GM06990 (cell line): ENCODE measurements around the gene LRFN5.

Source experiments
- DNase-seq: peaks from one replicate; pipeline ENCODE4 v3.0.0-alpha.2; 2011; ENCODE audit not compliant: insufficient read length; ENCODE audit errors: extremely low read depth
- H3K27me3 ChIP-seq: replicated peaks from 2 replicates; pipeline ENCODE4 v1.6.0; 2011; ENCODE audit warnings: low read length; ENCODE audit not compliant: control insufficient read depth, insufficient read depth
- H3K36me3 ChIP-seq: 2 replicates; pipeline ENCODE4 v1.5.1; 2011; ENCODE audit warnings: low read length; ENCODE audit not compliant: control insufficient read depth, insufficient read depth
- H3K4me3 ChIP-seq: replicated peaks from 2 replicates; pipeline ENCODE4 v1.5.1; 2011; ENCODE audit warnings: low read depth, mild to moderate bottlenecking, control low read depth, low read length
- TF ChIP-seq, protein P1 (sequence below): IDR thresholded peaks from 2 replicates; pipeline ENCODE4 v1.5.1; 2011; ENCODE audit warnings: low read length, control low read depth, mild to moderate bottlenecking, inconsistent platforms; ENCODE audit not compliant: insufficient read depth, poor library complexity, severe bottlenecking

The LRFN5 gene

GRCh38 chr14:41916313-41916712 lies 309.6 kb downstream of the LRFN5 start:
- no peak for DNase-seq
- H3K4me3 ChIP-seq: no peak overlapping the region
- H3K27me3 ChIP-seq: no peaks in the 10 kb centered on the region
- no peaks in the 10 kb centered on the region for H3K36me3 ChIP-seq
- TF ChIP-seq, protein P1, sequence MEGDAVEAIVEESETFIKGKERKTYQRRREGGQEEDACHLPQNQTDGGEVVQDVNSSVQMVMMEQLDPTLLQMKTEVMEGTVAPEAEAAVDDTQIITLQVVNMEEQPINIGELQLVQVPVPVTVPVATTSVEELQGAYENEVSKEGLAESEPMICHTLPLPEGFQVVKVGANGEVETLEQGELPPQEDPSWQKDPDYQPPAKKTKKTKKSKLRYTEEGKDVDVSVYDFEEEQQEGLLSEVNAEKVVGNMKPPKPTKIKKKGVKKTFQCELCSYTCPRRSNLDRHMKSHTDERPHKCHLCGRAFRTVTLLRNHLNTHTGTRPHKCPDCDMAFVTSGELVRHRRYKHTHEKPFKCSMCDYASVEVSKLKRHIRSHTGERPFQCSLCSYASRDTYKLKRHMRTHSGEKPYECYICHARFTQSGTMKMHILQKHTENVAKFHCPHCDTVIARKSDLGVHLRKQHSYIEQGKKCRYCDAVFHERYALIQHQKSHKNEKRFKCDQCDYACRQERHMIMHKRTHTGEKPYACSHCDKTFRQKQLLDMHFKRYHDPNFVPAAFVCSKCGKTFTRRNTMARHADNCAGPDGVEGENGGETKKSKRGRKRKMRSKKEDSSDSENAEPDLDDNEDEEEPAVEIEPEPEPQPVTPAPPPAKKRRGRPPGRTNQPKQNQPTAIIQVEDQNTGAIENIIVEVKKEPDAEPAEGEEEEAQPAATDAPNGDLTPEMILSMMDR: no peak

DNA sequence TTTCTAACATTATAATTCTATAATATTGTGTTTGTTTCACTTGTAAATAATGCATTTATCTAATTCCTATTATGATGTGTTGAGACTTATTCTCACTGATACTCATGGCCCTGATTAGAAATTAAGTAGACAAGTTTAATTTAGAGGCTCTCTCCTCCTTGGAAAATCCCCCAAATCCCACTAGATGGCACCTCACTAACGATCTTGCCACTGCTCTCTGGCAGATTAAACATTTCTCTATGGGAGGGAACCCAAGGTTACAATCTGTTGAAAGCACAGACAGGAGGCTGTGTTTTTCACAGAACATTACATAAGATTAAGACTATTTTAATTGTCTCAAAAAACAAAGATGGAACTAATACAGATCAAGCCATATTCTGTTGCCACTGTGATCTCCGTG lies 318.7 kb downstream of the LRFN5 start:
- no peak for DNase-seq
- no peaks in the 10 kb centered on the region for H3K27me3 ChIP-seq
- TF ChIP-seq, protein P1: no peak
- H3K4me3 ChIP-seq: no peak overlapping the region
- no peaks in the 10 kb centered on the region for H3K36me3 ChIP-seq

DNA sequence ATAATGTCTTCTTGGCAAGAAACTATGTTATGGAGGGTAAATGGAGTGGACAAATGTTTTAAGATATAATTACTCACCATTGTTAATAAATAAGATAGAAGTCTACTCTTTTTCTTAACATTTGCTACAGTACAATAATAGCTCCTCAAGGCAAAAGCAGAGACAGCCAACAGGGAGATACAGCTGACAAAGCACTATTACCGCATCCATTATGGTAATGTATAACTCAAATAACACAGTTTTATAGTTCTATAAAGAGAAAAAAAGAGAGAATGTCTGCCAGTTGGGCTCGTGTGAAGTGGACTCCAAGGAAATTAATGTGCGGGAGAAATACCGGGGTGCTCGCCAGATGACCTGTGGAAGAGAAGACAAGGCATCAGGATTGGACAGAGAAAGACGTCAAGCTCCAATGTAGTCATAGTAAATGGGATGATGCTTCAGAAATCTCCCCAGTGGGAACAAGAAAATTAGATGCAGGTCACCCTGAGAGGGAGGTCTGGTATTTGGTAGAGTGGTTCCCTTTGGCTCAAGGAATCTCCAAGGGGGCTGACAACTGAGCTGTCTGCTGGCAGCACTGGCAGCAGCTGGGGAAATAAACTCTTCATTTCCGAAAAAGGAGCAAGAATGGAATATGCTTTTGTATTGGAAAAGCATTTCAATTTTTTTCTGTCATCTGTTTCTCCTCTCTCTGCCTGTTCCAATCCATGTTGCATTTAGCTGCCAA lies 343.9 kb downstream of the LRFN5 start:
- DNase-seq: no peak
- TF ChIP-seq, protein P1: no peak
- H3K27me3 ChIP-seq: no peaks in the 10 kb centered on the region
- no peaks in the 10 kb centered on the region for H3K36me3 ChIP-seq
- no peak overlapping the region for H3K4me3 ChIP-seq
